Stimulated activated CD4-positive, alpha-beta T cell treated with anti-CD3 and anti-CD28 coated beads, TNF-alpha, amount 100 ng/mL, for 48 hours (primary cell): ENCODE data around the gene CCNQ.
A peak's percentile ranks its signal among the peaks of the same experiment; 100 is the strongest.

Source experiments
- DNase-seq, 3 donors: peaks; one replicate each; pipeline ENCODE4 v3.0.0-alpha.2; 2020; ENCODE audit warnings: low read depth in 3 of 3

Gene CCNQ

DNA sequence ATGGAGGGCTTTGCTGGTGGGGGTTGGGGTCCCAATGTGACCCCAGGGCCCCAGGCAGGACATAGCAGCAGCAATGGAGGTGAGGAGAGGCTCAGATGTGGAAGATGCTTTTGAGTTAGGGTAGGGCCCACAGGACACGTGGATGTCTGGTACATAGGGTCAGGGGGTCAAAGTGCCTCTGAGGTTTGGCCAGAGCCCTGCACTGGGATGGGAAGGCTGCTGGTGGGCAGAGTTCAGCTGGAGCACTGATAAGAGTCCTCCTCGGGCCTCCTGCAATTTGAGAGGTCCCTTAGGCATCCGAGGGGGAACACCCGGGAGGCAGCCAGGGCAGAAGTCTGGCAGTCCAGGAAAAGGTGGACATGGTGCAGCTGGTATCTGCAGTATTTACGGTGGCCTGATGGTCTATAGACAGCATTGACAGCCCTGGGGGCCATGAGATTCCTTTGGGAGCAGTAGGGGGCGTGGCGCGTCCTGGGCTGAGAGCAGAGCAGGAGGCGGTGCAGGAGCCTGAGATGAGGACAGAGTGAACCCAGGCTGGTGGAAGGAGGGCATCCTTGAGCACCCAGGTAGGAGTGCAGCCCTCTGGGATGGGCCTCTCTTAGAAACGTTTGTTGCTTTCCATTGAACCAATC lies 22.6 kb downstream of the CCNQ start:
- no peak for DNase-seq

- DNase-seq = no peak
Measured at GRCh38 chrX:153573984-153574383, 25.0 kb downstream of the CCNQ start.

GRCh38 chrX:153572601-153573000 lies 26.3 kb downstream of the CCNQ start:
- DNase-seq = no peak

- DNase-seq = no peak
Measured at GRCh38 chrX:153571534-153571908, 27.4 kb downstream of the CCNQ start.

DNA sequence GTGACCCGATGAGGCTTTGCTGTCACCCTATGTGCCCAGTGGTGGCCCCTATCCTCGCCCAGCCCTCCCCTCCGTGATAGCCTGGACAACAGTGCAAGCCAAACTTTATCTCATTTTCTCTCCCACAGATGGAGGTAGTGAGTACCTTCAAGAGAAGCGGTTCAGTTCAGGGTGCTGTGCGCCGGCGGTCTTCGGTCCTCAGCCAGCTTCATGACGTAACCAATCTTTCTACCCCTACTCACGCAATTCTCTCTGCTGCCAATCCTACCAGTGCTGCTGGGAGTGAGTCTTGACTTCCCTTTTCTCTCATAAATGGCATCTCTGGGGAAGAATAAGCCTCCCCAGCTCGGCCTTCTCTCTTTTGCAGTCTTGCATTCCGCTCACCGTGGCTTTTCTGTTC lies 29.5 kb downstream of the CCNQ start:
- DNase-seq = no peak

- no peak for DNase-seq
Measured at GRCh38 chrX:153568451-153569011, 30.4 kb downstream of the CCNQ start.

GRCh38 chrX:153565996-153566580 lies 32.9 kb downstream of the CCNQ start:
- DNase-seq = no peak

GRCh38 chrX:153564047-153564606 lies 34.8 kb downstream of the CCNQ start:
- no peak for DNase-seq

GRCh38 chrX:153562546-153562945 lies 36.4 kb downstream of the CCNQ start:
- no peak for DNase-seq

- DNase-seq = no peak
Measured at GRCh38 chrX:153561337-153561736, 37.6 kb downstream of the CCNQ start.

DNA sequence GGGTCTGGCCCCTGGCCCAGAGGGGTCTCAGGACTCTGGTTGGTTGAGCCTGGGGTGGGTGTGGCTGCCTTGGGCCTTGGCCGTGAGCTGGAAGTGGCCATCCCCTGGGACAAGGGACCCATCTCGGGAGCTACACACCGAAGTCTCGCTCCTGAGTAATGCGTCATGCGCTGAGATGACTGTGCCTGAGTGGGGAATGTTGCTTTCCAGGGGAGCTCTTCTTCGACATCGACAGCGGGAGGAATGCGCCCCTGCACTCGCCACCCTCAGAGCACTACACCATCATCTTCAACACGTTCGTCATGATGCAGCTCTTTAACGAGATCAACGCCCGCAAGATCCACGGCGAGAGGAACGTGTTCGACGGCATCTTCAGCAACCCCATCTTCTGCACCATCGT lies 38.5 kb downstream of the CCNQ start:
- no peak for DNase-seq

DNA sequence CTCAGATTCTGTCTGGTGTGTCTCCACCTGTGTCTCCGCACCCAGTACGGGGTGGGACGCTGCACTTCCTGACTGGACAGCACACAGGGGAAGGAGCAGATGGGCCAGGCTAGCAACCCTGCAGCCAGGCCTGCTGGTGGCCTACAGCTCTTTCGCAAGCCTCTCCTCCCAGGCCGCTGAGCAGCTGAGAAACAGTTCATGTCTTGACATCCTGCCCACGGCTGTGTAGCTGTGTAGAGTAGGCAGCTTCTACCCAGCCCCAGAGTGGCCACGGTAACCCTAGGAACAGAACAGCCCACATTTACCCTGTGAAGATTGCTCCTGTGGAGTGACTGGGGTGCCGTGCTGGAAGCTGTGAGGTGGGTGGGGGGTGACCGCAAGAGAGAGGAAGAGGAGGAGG lies 38.9 kb downstream of the CCNQ start:
- no peak for DNase-seq

DNA sequence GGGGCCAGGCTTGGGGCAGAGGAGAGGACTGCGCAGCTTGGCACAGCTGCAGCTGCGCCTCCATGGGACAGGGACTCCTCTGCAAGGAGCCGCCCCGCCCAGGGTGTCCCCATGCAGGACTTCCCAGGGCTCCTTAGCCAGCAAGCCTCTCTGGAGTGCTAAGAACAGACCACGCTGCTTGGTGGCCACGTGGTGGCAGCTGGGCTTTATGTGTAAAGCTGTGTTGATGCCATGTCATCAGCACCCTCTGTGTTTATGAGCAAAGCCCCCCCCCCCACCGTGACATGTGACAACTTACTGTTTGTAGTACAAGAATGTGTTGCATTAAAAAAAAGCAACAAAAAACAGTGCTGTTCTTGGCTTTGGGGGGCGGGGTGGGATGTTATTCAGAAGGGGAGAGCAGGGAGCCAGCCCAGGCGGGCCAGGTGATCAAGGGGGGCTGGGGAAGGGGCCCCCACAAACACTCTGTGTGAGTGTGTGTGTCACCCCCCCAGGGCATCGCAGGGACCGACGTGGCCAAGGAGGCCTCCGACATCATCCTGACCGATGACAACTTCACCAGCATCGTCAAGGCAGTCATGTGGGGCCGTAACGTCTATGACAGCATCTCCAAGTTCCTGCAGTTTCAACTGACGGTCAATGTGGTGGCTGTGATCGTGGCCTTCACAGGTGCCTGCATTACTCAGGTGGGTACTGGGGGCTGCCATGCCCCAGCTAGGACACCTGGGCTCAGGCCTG lies 41.2 kb downstream of the CCNQ start:
- no peak for DNase-seq

- no peak for DNase-seq
Measured at GRCh38 chrX:153556767-153557166, 42.2 kb downstream of the CCNQ start.

DNA sequence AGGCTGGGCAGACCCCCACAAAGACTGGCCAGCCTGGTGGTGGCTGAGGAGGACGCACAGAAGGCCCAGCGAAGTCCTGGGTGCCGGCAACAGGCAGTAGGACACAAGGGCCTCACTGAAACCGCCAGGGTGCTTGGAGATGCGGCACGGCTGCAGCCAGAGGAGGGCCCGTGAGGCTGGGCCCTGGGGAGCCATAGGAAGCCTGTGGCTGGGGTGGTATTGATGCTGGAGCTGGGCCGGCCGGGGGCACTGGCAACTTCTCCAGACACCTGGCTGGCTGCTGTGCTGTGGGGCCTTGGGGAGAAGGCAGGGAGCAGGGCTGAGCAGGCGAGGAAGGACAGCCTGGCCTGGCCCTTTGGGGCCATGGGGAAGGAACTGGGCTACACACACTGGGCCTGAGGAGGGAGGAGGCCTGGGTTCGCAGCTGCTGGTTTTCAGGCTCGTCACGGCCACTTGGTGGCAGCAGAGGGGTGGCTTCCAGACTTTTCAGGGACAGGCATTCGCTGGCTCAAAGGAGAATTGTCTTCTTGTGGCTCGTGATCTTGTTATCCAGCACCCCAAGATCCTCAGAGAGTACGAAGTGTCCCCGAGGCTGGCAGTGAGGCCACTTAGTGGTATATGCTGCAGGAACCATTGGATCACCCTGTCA lies 44.3 kb downstream of the CCNQ start:
- DNase-seq = peak; percentile 14 to 42 (median 19)

DNA sequence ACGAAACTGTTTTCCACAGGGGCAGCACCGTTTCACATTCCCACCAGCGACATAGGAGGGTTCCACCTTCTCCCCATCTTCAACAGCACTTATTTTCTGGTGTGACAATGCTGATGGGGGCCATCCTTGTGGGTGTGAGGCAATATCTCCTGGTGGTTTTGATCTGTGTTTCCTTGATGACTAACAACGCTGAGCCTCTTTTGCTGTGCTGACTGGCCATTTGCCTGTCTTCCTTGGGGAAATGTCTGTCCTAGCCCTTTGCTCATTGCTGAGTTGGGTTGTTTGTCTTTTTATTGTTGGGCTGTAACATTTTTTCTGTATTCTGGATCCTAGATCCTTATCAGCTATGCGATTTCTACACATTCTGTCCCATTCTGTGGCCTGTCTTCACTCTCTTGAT lies 47.8 kb downstream of the CCNQ start:
- no peak for DNase-seq

DNA sequence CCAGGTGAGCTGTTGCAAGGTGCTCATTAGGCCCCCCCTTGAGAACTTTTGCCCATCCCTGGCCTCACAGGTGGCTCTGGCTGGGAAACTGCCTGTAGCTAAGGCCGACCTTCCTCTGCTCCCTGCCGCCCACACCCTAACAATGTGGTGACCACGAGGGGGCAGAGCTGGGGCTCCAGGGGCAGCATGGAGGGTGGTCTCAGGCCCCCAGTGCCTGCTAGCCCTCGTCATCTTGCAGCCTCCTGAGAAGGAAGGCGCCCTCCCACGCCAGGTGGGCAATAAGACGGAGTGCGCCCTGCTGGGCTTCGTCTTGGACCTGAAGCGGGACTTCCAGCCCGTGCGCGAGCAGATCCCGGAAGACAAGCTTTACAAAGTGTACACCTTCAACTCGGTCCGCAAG lies 49.1 kb downstream of the CCNQ start:
- DNase-seq = no peak

- no peak for DNase-seq
Measured at GRCh38 chrX:153549231-153549630, 49.7 kb downstream of the CCNQ start.

GRCh38 chrX:153547195-153547594 lies 51.7 kb downstream of the CCNQ start:
- DNase-seq = no peak

- DNase-seq = no peak
Measured at GRCh38 chrX:153546386-153546785, 52.6 kb downstream of the CCNQ start.

DNA sequence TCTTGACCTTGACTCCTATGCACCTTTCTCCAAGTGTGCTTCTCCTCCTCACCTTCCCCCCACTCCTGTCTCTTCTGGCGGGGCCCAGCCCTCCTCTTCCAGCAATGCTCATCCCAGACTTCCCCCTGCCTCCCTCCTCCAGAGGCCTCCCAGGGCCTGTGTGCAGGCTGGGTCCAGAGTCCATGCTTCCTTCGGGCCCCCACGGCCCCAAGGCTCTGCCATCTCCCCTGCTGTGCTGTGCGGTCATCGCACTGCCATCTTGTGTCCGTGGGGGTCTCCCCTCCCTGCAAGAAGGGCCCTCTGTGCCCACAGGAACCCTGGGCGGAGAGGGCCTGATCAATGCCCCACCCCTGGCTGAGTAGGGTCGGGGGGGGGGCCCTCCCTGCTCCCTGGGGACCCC lies 54.2 kb downstream of the CCNQ start:
- DNase-seq = no peak

- DNase-seq = no peak
Measured at GRCh38 chrX:153539979-153540358, 59.0 kb downstream of the CCNQ start.
